ENCODE data around the gene IFFO2.

GRCh38 chr1:18903291-18903756 lies 53.2 kb downstream of the IFFO2 start:
- no peak for TF ChIP-seq SREBF1 (IDR thresholded peaks at IDR 0.05; ENCODE audit: low read length)
- TF ChIP-seq POLR2A (IDR thresholded peaks at IDR 0.05; ENCODE audit: low read depth, low read length): no peak
- TF ChIP-seq MYB (IDR thresholded peaks at IDR 0.05; ENCODE audit: borderline replicate concordance, low read depth, low read length): no peak
- TF ChIP-seq, protein P1, sequence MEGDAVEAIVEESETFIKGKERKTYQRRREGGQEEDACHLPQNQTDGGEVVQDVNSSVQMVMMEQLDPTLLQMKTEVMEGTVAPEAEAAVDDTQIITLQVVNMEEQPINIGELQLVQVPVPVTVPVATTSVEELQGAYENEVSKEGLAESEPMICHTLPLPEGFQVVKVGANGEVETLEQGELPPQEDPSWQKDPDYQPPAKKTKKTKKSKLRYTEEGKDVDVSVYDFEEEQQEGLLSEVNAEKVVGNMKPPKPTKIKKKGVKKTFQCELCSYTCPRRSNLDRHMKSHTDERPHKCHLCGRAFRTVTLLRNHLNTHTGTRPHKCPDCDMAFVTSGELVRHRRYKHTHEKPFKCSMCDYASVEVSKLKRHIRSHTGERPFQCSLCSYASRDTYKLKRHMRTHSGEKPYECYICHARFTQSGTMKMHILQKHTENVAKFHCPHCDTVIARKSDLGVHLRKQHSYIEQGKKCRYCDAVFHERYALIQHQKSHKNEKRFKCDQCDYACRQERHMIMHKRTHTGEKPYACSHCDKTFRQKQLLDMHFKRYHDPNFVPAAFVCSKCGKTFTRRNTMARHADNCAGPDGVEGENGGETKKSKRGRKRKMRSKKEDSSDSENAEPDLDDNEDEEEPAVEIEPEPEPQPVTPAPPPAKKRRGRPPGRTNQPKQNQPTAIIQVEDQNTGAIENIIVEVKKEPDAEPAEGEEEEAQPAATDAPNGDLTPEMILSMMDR (IDR thresholded peaks at IDR 0.05 in 2 of 3, conservative IDR thresholded peaks at IDR 0.05 in 1 of 3; ENCODE audit: control insufficient read depth in 2 of 3, extremely low read depth in 1 of 3, insufficient read depth in 1 of 3, low read depth in 3 of 3, low read length in 3 of 3): no peak
- no peak for TF ChIP-seq RELA (IDR thresholded peaks at IDR 0.05; ENCODE audit: borderline replicate concordance, partially characterized antibody)
- no peak for TF ChIP-seq RFX5 (IDR thresholded peaks at IDR 0.05; ENCODE audit: low read depth, low read length)
- TF ChIP-seq ESRRA (IDR thresholded peaks at IDR 0.05; ENCODE audit: low read length): no peak

All from GM12878 (cell line).